Large intestine (tissue), 3 donors: ENCODE measurements around the gene RIPPLY3. TPM values are rescaled to one million over a fixed set of nuclear protein-coding genes. Genes with fewer than 3 reads are reported as not detected.
"Not testable (repeated sequence)": the region's sequence is repeated elsewhere in the genome, so short reads cannot be mapped to it uniquely, and the experiment has no call there.

Experiments used
- DNase-seq, 2 donors: peaks; one replicate each; pipeline versions ENCODE4 v3.0.0 to v3.0.0-alpha.2; 2013
- H3K27ac ChIP-seq: one replicate; pipeline ENCODE4 v1.5.1; 2013; ENCODE audit warnings: low read length
- H3K27me3 ChIP-seq: 2 replicates; pipeline ENCODE4 v1.6.1; 2013; ENCODE audit warnings: low read length; ENCODE audit not compliant: control insufficient read depth, insufficient read depth
- H3K36me3 ChIP-seq: 2 replicates; pipeline ENCODE4 v1.6.1; 2013; ENCODE audit warnings: low read length; ENCODE audit not compliant: control insufficient read depth, insufficient read depth
- H3K4me1 ChIP-seq: one replicate; pipeline ENCODE4 v1.6.1; 2013; ENCODE audit warnings: low read length; ENCODE audit not compliant: control insufficient read depth, insufficient read depth
- H3K4me3 ChIP-seq: one replicate; pipeline ENCODE4 v1.5.1; 2013; ENCODE audit warnings: low read length
- H3K9me3 ChIP-seq: one replicate; pipeline ENCODE4 v1.6.1; 2013; ENCODE audit warnings: mild to moderate bottlenecking, low read depth, low read length, moderate library complexity; ENCODE audit not compliant: control insufficient read depth
- WGBS: methylation state at CpG from one replicate; pipeline ENCODE4 v1.1.5; 2013; ENCODE audit warnings: low lambda C conversion rate; ENCODE audit not compliant: insufficient coverage; 5-methylcytosine and 5-hydroxymethylcytosine counted together
- polyA plus RNA-seq: library from polyadenylated mRNA; unstranded; fragments of 120-200 nt; gene quantifications from one replicate; pipeline ENCODE4 v1.2.1, GENCODE V29; 2013

Gene RIPPLY3
- polyA plus RNA-seq, 1 donor, result 0.24 TPM

- DNase-seq, result no peak
- H3K4me1 ChIP-seq, result peaks cover 9% of the 10 kb centered on the region
- no peak overlapping the region for H3K4me3 ChIP-seq
- H3K9me3 ChIP-seq, result peaks cover 2% of the 10 kb centered on the region
- no peaks in the 10 kb centered on the region for H3K27me3 ChIP-seq
- no CpG with 5 or more reads among the region's 3 CpGs for WGBS
- no peaks in the 10 kb centered on the region for H3K36me3 ChIP-seq
- no peak overlapping the region for H3K27ac ChIP-seq
Observed at GRCh38 chr21:37044643-37045042, 38.1 kb downstream of the RIPPLY3 start.

GRCh38 chr21:37045149-37045548, 38.6 kb downstream of the RIPPLY3 start:
- H3K27ac ChIP-seq, result no peak overlapping the region
- no peak overlapping the region for H3K4me3 ChIP-seq
- WGBS, result 100% methylated on average over 1 of the region's 6 CpGs
- peaks cover 2% of the 10 kb centered on the region for H3K9me3 ChIP-seq
- no peak for DNase-seq
- H3K4me1 ChIP-seq, result peaks cover 9% of the 10 kb centered on the region
- H3K27me3 ChIP-seq, result no peaks in the 10 kb centered on the region
- H3K36me3 ChIP-seq, result no peaks in the 10 kb centered on the region

GRCh38 chr21:37045556-37045955, 39.1 kb downstream of the RIPPLY3 start:
- Histone ChIP-seq H3K4me3 (no peak overlapping the region), H3K9me3 (peaks cover 2% of the 10 kb centered on the region), H3K4me1 (peaks cover 9% of the 10 kb centered on the region), H3K36me3 (no peaks in the 10 kb centered on the region), H3K27me3 (no peaks in the 10 kb centered on the region), H3K27ac (no peak overlapping the region)
- DNase-seq, result no peak
- WGBS, result 96% methylated on average over 3 of the region's 6 CpGs

- Histone ChIP-seq H3K4me3 (no peak overlapping the region), H3K9me3 (peaks cover 2% of the 10 kb centered on the region), H3K27ac (peak overlapping the region; percentile 32), H3K36me3 (no peaks in the 10 kb centered on the region), H3K27me3 (no peaks in the 10 kb centered on the region), H3K4me1 (peaks cover 9% of the 10 kb centered on the region)
- DNase-seq, result peak; percentile 45 to 80
- no CpG with 5 or more reads among the region's 4 CpGs for WGBS
Observed at GRCh38 chr21:37047079-37047478, 40.6 kb downstream of the RIPPLY3 start.

GRCh38 chr21:37049741-37050140, 43.2 kb downstream of the RIPPLY3 start:
- WGBS, result no CpG with 5 or more reads among the region's 3 CpGs
- H3K36me3 ChIP-seq, H3K27ac ChIP-seq, H3K27me3 ChIP-seq, H3K4me3 ChIP-seq, H3K4me1 ChIP-seq, H3K9me3 ChIP-seq, DNase-seq: not testable (repeated sequence)

- Histone ChIP-seq H3K27ac (no peak overlapping the region), H3K4me1 (peaks cover 4% of the 10 kb centered on the region), H3K27me3 (no peaks in the 10 kb centered on the region), H3K36me3 (no peaks in the 10 kb centered on the region), H3K4me3 (no peak overlapping the region), H3K9me3 (no peaks in the 10 kb centered on the region)
- WGBS, result no CpG with 5 or more reads among the region's 2 CpGs
- no peak for DNase-seq
Observed at GRCh38 chr21:37055271-37055855, 48.9 kb downstream of the RIPPLY3 start.

GRCh38 chr21:37057614-37058013, 51.1 kb downstream of the RIPPLY3 start:
- no peaks in the 10 kb centered on the region for H3K9me3 ChIP-seq
- peaks cover 7% of the 10 kb centered on the region for H3K4me1 ChIP-seq
- H3K27ac ChIP-seq, result no peak overlapping the region
- DNase-seq, result no peak
- H3K27me3 ChIP-seq, result no peaks in the 10 kb centered on the region
- no peaks in the 10 kb centered on the region for H3K36me3 ChIP-seq
- no peak overlapping the region for H3K4me3 ChIP-seq
- WGBS, result 100% methylated on average over 1 of the region's 7 CpGs

GRCh38 chr21:37058261-37058660, 51.8 kb downstream of the RIPPLY3 start:
- WGBS, result no CpG with 5 or more reads among the region's 2 CpGs
- Histone ChIP-seq H3K9me3 (no peaks in the 10 kb centered on the region), H3K4me1 (peaks cover 7% of the 10 kb centered on the region), H3K27ac (no peak overlapping the region), H3K4me3 (no peak overlapping the region), H3K27me3 (no peaks in the 10 kb centered on the region), H3K36me3 (no peaks in the 10 kb centered on the region)
- no peak for DNase-seq

GRCh38 chr21:37059181-37059580, 52.7 kb downstream of the RIPPLY3 start:
- H3K36me3 ChIP-seq, result no peaks in the 10 kb centered on the region
- H3K4me1 ChIP-seq, result peaks cover 7% of the 10 kb centered on the region
- no peak for DNase-seq
- no peak overlapping the region for H3K4me3 ChIP-seq
- no peaks in the 10 kb centered on the region for H3K9me3 ChIP-seq
- no CpG with 5 or more reads among the region's 5 CpGs for WGBS
- no peak overlapping the region for H3K27ac ChIP-seq
- no peaks in the 10 kb centered on the region for H3K27me3 ChIP-seq

GRCh38 chr21:37060296-37060695, 53.8 kb downstream of the RIPPLY3 start:
- no peaks in the 10 kb centered on the region for H3K9me3 ChIP-seq
- peaks cover 2% of the 10 kb centered on the region for H3K36me3 ChIP-seq
- WGBS, result no CpG with 5 or more reads among the region's 1 CpG
- peak overlapping the region; percentile 65 for H3K27ac ChIP-seq
- no peaks in the 10 kb centered on the region for H3K27me3 ChIP-seq
- H3K4me1 ChIP-seq, result peaks cover 7% of the 10 kb centered on the region
- H3K4me3 ChIP-seq, result no peak overlapping the region
- peak; percentile 87 to 92 for DNase-seq

- H3K4me1 ChIP-seq, result peaks cover 7% of the 10 kb centered on the region
- H3K4me3 ChIP-seq, result no peak overlapping the region
- H3K36me3 ChIP-seq, result peaks cover 2% of the 10 kb centered on the region
- no CpG with 5 or more reads among the region's 7 CpGs for WGBS
- H3K9me3 ChIP-seq, result no peaks in the 10 kb centered on the region
- no peaks in the 10 kb centered on the region for H3K27me3 ChIP-seq
- H3K27ac ChIP-seq, result no peak overlapping the region
- DNase-seq, result no peak
Observed at GRCh38 chr21:37061926-37062592, 55.6 kb downstream of the RIPPLY3 start.
